Breast epithelium (tissue), 4 donors: Measurements from ENCODE around the gene GABPA. TPM values are rescaled to one million over a fixed set of nuclear protein-coding genes. Genes with fewer than 3 reads are reported as not detected.

Source experiments
- DNase-seq, 2 donors: peaks; one replicate each; pipeline ENCODE4 v3.0.0-alpha.2; 2019; ENCODE audit warnings: low spot score in 2 of 2
- H3K27ac ChIP-seq, 2 donors: fragments of 200-600 bp; sonication (generic) in 1 of 2; one replicate each; pipeline ENCODE4 v1.5.1; 2016 to 2019; ENCODE audit warnings: mild to moderate bottlenecking in 1 of 2
- H3K27me3 ChIP-seq, 2 donors: fragments of 200-600 bp; sonication (generic) in 1 of 2; one replicate each; pipeline versions ENCODE4 v1.5.1 to v1.6.0; 2017 to 2019; ENCODE audit warnings: control low read depth in 1 of 2, mild to moderate bottlenecking in 1 of 2
- H3K36me3 ChIP-seq: fragments of 200-600 bp; one replicate; pipeline ENCODE4 v1.5.1; 2019
- H3K4me1 ChIP-seq, 2 donors: fragments of 200-600 bp; sonication (generic); one replicate each; pipeline ENCODE4 v1.5.1; 2016 to 2019; ENCODE audit warnings: control low read depth in 1 of 2
- H3K4me3 ChIP-seq, 3 donors: fragments of 200-600 bp; sonication (generic); 1 replicate in 2 of 3; 2 replicates in 1 of 3; pipeline ENCODE4 v1.5.1; 2016 to 2019; ENCODE audit warnings: mild to moderate bottlenecking in 3 of 3, moderate library complexity in 2 of 3
- H3K9me3 ChIP-seq, 2 donors: fragments of 200-600 bp; sonication (generic) in 1 of 2; one replicate each; pipeline ENCODE4 v1.5.1; 2016 to 2019; ENCODE audit warnings: control low read depth in 1 of 2
- POLR2A ChIP-seq: fragments of 450-650 bp; IDR thresholded peaks from one replicate; pipeline ENCODE4 v1.6.1; 2016; ENCODE audit warnings: antibody characterized with exemption, mild to moderate bottlenecking, moderate library complexity
- POLR2AphosphoS5 ChIP-seq, 3 donors: sonication (generic); formaldehyde crosslinking; IDR thresholded peaks; one replicate each; pipeline ENCODE4 v1.6.1; 2017; ENCODE audit warnings: antibody characterized with exemption in 3 of 3
- intact Hi-C: fragments of 100-400 bp; cut with DNase I; formaldehyde crosslinking; loops from one replicate; pipeline ENCODE4 v1.15.1; 2023; ENCODE audit warnings: low total_unique reads
- total RNA-seq, 3 donors: library from RNA; depleted of rRNA; stranded (reverse); fragments of >200 nt; gene quantifications; one replicate each; pipeline ENCODE4 v1.1.0, GENCODE V29; 2016
- TF ChIP-seq, protein P1 (sequence below), 3 donors: fragments of 450-650 bp; IDR thresholded peaks; one replicate each; pipeline ENCODE4 v1.5.1; 2016 to 2017; ENCODE audit warnings: antibody characterized with exemption in 3 of 3, mild to moderate bottlenecking in 3 of 3, moderate library complexity in 3 of 3

The GABPA gene
- total RNA-seq, 3 donors from 2014 or later, result 25.8 to 35.3 (median 28.8) TPM

DNA sequence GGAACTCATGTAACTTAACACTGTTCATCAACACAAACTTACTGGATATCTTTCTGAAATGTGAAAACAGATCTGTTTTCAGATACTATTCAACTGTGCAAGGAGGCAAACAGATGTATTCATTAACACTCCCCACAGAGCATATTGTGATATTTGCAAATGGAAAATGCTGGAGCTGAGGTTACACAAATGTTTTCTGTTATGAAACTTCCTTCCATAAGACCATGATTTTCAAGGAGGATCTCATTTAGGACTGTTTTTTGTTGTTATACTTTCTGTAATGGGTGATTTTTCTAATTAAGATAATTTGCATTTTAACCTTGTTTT, 56.1 kb downstream of the GABPA start:
- TF ChIP-seq POLR2A, result no peak
- TF ChIP-seq, protein P1, sequence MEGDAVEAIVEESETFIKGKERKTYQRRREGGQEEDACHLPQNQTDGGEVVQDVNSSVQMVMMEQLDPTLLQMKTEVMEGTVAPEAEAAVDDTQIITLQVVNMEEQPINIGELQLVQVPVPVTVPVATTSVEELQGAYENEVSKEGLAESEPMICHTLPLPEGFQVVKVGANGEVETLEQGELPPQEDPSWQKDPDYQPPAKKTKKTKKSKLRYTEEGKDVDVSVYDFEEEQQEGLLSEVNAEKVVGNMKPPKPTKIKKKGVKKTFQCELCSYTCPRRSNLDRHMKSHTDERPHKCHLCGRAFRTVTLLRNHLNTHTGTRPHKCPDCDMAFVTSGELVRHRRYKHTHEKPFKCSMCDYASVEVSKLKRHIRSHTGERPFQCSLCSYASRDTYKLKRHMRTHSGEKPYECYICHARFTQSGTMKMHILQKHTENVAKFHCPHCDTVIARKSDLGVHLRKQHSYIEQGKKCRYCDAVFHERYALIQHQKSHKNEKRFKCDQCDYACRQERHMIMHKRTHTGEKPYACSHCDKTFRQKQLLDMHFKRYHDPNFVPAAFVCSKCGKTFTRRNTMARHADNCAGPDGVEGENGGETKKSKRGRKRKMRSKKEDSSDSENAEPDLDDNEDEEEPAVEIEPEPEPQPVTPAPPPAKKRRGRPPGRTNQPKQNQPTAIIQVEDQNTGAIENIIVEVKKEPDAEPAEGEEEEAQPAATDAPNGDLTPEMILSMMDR (IDR thresholded peaks at IDR 0.05), result no peak
- TF ChIP-seq POLR2AphosphoS5 (IDR thresholded peaks at IDR 0.05), result no peak
- peak overlapping the region in 2 of 3 donors; percentile 39 to 61 for H3K4me3 ChIP-seq
- no peaks in the 10 kb centered on the region for H3K27me3 ChIP-seq
- H3K36me3 ChIP-seq, result no peaks in the 10 kb centered on the region
- intact Hi-C loops, result no loop called here
- H3K27ac ChIP-seq, result no peak overlapping the region
- DNase-seq, result no peak
- H3K9me3 ChIP-seq, result no peaks in the 10 kb centered on the region
- no peaks in the 10 kb centered on the region for H3K4me1 ChIP-seq

DNA sequence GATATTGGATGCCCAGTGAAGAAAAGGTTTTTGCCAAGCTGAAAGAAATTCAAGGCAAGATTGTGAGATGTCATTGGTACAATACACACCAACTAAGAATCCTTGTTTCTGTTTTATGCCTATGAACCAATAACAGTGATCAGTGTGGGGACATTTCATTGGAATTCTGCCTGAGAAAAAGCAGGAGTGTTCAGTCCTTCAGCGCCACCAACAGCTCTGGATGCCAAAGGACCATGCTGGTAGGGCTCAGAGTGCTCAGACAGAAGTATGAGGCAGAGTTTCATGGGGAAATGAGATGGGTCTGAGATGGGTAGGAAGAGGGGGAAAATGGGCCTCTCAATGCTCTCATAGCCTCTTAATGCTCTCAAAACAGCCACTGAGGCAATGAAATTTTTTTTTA, 56.5 kb downstream of the GABPA start:
- no peak for DNase-seq
- no peaks in the 10 kb centered on the region for H3K4me1 ChIP-seq
- H3K9me3 ChIP-seq, result no peaks in the 10 kb centered on the region
- no peak overlapping the region for H3K4me3 ChIP-seq
- intact Hi-C loops, result no loop called here
- H3K27ac ChIP-seq, result no peak overlapping the region
- H3K27me3 ChIP-seq, result no peaks in the 10 kb centered on the region
- TF ChIP-seq, protein P1 (IDR thresholded peaks at IDR 0.05), result no peak
- TF ChIP-seq POLR2A (no peak), POLR2AphosphoS5 (IDR thresholded peaks at IDR 0.05) (no peak)
- no peaks in the 10 kb centered on the region for H3K36me3 ChIP-seq

DNA sequence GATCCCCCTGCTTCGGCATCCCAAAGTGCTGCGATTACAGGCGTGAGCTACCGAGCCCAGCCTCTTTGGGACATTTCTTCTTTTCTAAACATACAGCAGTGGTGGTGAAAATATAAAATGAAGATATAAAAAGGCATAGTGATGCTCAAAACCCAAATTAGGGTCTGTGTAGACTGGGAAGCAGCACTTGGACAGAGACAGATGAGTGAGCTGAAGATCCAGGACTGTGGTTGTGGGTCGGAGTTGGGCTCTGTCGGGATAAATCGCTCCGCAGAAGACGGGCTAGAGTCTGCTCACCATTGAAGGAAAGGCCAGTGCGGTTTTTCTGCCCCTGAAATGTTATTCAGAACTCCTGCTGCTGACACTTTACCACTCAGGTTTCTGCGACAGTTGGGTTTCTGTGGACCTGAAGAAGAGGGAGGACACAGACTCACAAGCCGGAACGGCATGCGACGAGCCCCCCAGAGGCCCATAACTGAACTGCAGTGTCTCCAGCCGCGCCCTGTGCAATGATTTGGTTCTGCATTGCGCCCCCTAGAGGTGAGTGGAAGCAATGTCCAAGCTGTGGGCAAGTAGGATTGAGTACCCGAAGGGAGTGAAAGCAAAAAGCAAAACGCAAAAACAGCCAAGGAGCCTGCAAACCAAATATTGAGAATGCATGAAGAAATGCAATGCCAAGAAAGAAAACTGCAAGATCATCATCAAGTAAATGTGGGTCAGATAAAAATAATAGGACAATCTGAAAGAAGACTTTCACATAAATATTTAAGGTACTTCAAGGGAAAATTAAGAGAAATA, 66.6 kb downstream of the GABPA start:
- Histone ChIP-seq H3K27me3 (no peaks in the 10 kb centered on the region), H3K4me1 (no peaks in the 10 kb centered on the region), H3K4me3 (no peak overlapping the region), H3K9me3 (no peaks in the 10 kb centered on the region), H3K27ac (no peak overlapping the region), H3K36me3 (no peaks in the 10 kb centered on the region)
- peak; percentile 30 to 84 for DNase-seq
- no peak for TF ChIP-seq POLR2A
- TF ChIP-seq, protein P1 (IDR thresholded peaks at IDR 0.05), result peak; percentile 51 to 92 (median 70)
- intact Hi-C loops, result no loop called here

DNA sequence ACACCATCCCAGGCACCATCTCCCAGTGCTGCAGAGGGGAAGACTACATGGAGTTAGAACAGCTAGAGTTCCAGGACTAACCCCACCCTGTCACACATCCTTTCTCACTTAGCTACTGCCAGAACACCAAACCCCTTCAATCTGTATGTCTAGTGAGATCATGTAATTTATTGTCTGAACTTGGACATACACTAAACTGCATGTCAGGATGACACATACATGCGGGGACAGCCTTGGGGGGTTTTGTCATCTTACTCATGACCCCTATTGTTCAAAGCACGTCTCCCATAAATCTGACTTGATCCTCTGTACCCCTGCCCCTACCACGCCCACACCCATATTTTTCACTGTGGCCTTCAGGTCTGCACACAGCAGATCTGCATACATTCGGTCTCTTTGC, 71.3 kb downstream of the GABPA start:
- H3K27me3 ChIP-seq, result no peaks in the 10 kb centered on the region
- intact Hi-C loops, result no loop called here
- H3K9me3 ChIP-seq, result no peaks in the 10 kb centered on the region
- no peak for DNase-seq
- no peaks in the 10 kb centered on the region for H3K36me3 ChIP-seq
- no peak overlapping the region for H3K27ac ChIP-seq
- H3K4me3 ChIP-seq, result no peak overlapping the region
- TF ChIP-seq POLR2A (no peak), POLR2AphosphoS5 (IDR thresholded peaks at IDR 0.05) (no peak)
- TF ChIP-seq, protein P1 (IDR thresholded peaks at IDR 0.05), result no peak
- H3K4me1 ChIP-seq, result no peaks in the 10 kb centered on the region

DNA sequence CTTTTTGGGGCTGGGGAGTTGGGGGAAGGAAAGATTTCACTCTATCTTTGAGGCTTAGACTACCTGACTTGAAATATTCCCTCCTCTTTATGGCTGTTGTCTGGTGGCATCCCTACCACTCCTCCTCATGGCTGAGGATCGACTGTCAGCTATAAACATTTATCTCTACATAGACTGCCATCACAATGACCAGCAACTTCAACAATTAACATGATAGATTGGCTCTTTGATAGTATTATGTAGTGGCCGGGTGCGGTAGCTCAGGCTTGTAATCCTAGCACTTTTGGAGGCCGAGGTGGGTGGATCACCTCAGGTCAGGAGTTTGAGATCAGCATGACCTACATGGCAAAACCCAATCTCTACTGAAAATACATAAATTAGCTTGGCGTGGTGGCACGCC, 72.4 kb downstream of the GABPA start:
- intact Hi-C loops, result no loop called here
- Histone ChIP-seq H3K4me3 (no peak overlapping the region), H3K36me3 (no peaks in the 10 kb centered on the region), H3K27me3 (no peaks in the 10 kb centered on the region), H3K9me3 (no peaks in the 10 kb centered on the region), H3K27ac (no peak overlapping the region), H3K4me1 (no peaks in the 10 kb centered on the region)
- no peak for TF ChIP-seq POLR2A
- no peak for TF ChIP-seq POLR2AphosphoS5 (IDR thresholded peaks at IDR 0.05)
- TF ChIP-seq, protein P1 (IDR thresholded peaks at IDR 0.05), result no peak
- DNase-seq, result no peak
